K562 (cell line): ENCODE results near the gene UQCRC1. TPM values are rescaled to one million over a fixed set of nuclear protein-coding genes. Genes with fewer than 3 reads are reported as not detected.

ENCODE experiments used
- AFF1 ChIP-seq, 2 experiments: fragments of 450-650 bp; IDR thresholded peaks; 2 replicates each; pipeline ENCODE4 v1.6.1; 2018; ENCODE audit warnings: mild to moderate bottlenecking in 2 of 2, low read depth in 1 of 2; ENCODE audit not compliant: partially characterized antibody in 2 of 2
- ATF6 ChIP-seq: sonication (generic); formaldehyde crosslinking; IDR thresholded peaks from 2 replicates; pipeline ENCODE4 v1.4.0; 2020; ENCODE audit warnings: mild to moderate bottlenecking, missing genetic modification reagents
- E2F4 ChIP-seq: sonication (generic); formaldehyde crosslinking; IDR thresholded peaks from 2 replicates; pipeline ENCODE4 v1.8.0; 2022; ENCODE audit warnings: mild to moderate bottlenecking, low read depth, missing genetic modification reagents
- FOXO4 ChIP-seq: fragments of 450-650 bp; formaldehyde crosslinking; IDR thresholded peaks from 2 replicates; pipeline ENCODE4 v1.4.0; 2020; ENCODE audit warnings: mild to moderate bottlenecking, moderate library complexity
- JUND ChIP-seq, 2 experiments: IDR thresholded peaks; 2 replicates in 1 of 2; 3 replicates in 1 of 2; pipeline ENCODE4 v1.6.1; 2011; ENCODE audit warnings: borderline replicate concordance in 2 of 2, low read depth in 2 of 2, low read length in 2 of 2, improper control_type of control experiment in 1 of 2, missing biosample characterization in 1 of 2, missing genetic modification characterization in 1 of 2, missing genetic modification reagents in 1 of 2
- NFATC3 ChIP-seq: fragments of 450-650 bp; IDR thresholded peaks from 2 replicates; pipeline ENCODE4 v1.6.1; 2017; ENCODE audit warnings: mild to moderate bottlenecking
- NR4A1 ChIP-seq, 2 experiments: fragments of 250-450 bp in 1 of 2; fragments of 450-650 bp in 1 of 2; sonication (Bioruptor Pico) in 1 of 2; IDR thresholded peaks; 2 replicates each; pipeline versions ENCODE4 v1.4.0 to v1.6.1; 2016 to 2020; ENCODE audit warnings: mild to moderate bottlenecking in 2 of 2, missing compliant biosample characterization in 1 of 2, missing genetic modification characterization in 1 of 2, moderate library complexity in 1 of 2
- STAT6 ChIP-seq: sonication (generic); formaldehyde crosslinking; IDR thresholded peaks from 2 replicates; pipeline ENCODE4 v1.8.1; 2023; ENCODE audit warnings: mild to moderate bottlenecking, missing genetic modification reagents
- THAP7 ChIP-seq: fragments of 250-450 bp; sonication (Bioruptor Pico); IDR thresholded peaks from 2 replicates; pipeline ENCODE4 v1.5.0; 2021
- polyA plus RNA-seq, 8 experiments: library from polyadenylated mRNA; depleted of rRNA in 4 of 8; stranded (reverse) in 5 of 8; unstranded in 3 of 8; fragments of >200 nt; fragmentation: Nextera tagmentation in 2 of 8; fragmentation: Illumina TruSeq in 1 of 8; extraction: Ambion mirVana in 2 of 8; extraction: Trizol in 1 of 8; gene quantifications; 2 replicates each; pipeline versions ENCODE4 v1.2.1 to v1.2.3, GENCODE V29; 2011 to 2014; ENCODE audit warnings: inconsistent platforms in 1 of 8, missing spikeins in 1 of 8
- total RNA-seq, 7 experiments: library from RNA; depleted of rRNA in 6 of 7; stranded (reverse); fragments of >200 nt in 6 of 7; fragmentation: Illumina TruSeq in 2 of 7; extraction: Trizol in 2 of 7; gene quantifications; 2 replicates each; pipeline versions ENCODE4 v1.2.1 to v1.2.3, GENCODE V29; 2011 to 2021; ENCODE audit warnings: low replicate concordance in 1 of 7

Gene UQCRC1
- total and polyA plus RNA-seq, 9 of the 15 experiments (the other 6 are each of a cell fraction or from before 2014, with no cell fraction given): 125 to 424 (median 268) TPM

- TF ChIP-seq AFF1 (IDR thresholded peaks at IDR 0.05; ENCODE audit: low read depth in 1 of 2, partially characterized antibody in 2 of 2) (no peak), STAT6 (CRISPR knock-in tag) (no peak), NFATC3 (no peak), ATF6 (CRISPR knock-in tag) (no peak), NR4A1 (CRISPR knock-in tag; IDR thresholded peaks at IDR 0.05) (no peak), NR4A1 (tag; IDR thresholded peaks at IDR 0.05) (no peak), JUND (IDR thresholded peaks at IDR 0.05; ENCODE audit: borderline replicate concordance, low read depth, low read length) (no peak), JUND (tag; IDR thresholded peaks at IDR 0.05; ENCODE audit: borderline replicate concordance, low read depth, low read length) (no peak), THAP7 (CRISPR knock-in tag) (no peak), FOXO4 (no peak), E2F4 (no peak)
Measured at GRCh38 chr3:48596157-48596556, 13.3 kb downstream of the UQCRC1 start (continued).
